ENCODE measurements around the gene SKI. TPM values are rescaled to one million over a fixed set of nuclear protein-coding genes. Genes with fewer than 3 reads are reported as not detected.

Gene SKI
- total RNA-seq, 1 donor from 2014 or later, result 62.0 TPM

GRCh38 chr1:2354511-2355372 is 126.6 kb downstream of the SKI start:
- Mint-ChIP-seq H3K9me3 (no peaks in the 10 kb centered on the region), H3K36me3 (ENCODE audit: low read depth) (no peaks in the 10 kb centered on the region), H3K4me1 (peaks cover 9% of the 10 kb centered on the region), H3K27me3 (ENCODE audit: low read depth) (no peaks in the 10 kb centered on the region), H3K4me3 (no peak overlapping the region), H3K27ac (ENCODE audit: unreplicated experiment) (no peak overlapping the region)
- no peak for DNase-seq (ENCODE audit: low read depth, low spot score)
- TF ChIP-seq CTCF (conservative IDR thresholded peaks at IDR 0.05), result no peak

- H3K27ac Mint-ChIP-seq (ENCODE audit: unreplicated experiment), result no peak overlapping the region
- H3K4me1 Mint-ChIP-seq, result peaks cover 4% of the 10 kb centered on the region
- no peak overlapping the region for H3K4me3 Mint-ChIP-seq
- H3K27me3 Mint-ChIP-seq (ENCODE audit: low read depth), result no peaks in the 10 kb centered on the region
- peaks cover 3% of the 10 kb centered on the region for H3K36me3 Mint-ChIP-seq (ENCODE audit: low read depth)
- DNase-seq (ENCODE audit: low read depth, low spot score), result no peak
- no peaks in the 10 kb centered on the region for H3K9me3 Mint-ChIP-seq
- TF ChIP-seq CTCF (conservative IDR thresholded peaks at IDR 0.05), result no peak
Measured at GRCh38 chr1:2355373-2356261, 127.5 kb downstream of the SKI start.

- Mint-ChIP-seq H3K4me3 (no peak overlapping the region), H3K27ac (ENCODE audit: unreplicated experiment) (no peak overlapping the region), H3K27me3 (ENCODE audit: low read depth) (no peaks in the 10 kb centered on the region), H3K4me1 (peaks cover 2% of the 10 kb centered on the region), H3K9me3 (no peaks in the 10 kb centered on the region), H3K36me3 (ENCODE audit: low read depth) (peaks cover 3% of the 10 kb centered on the region)
- TF ChIP-seq CTCF (conservative IDR thresholded peaks at IDR 0.05), result no peak
- no peak for DNase-seq (ENCODE audit: low read depth, low spot score)
Measured at GRCh38 chr1:2356401-2356800, 128.3 kb downstream of the SKI start.

- Mint-ChIP-seq H3K9me3 (no peaks in the 10 kb centered on the region), H3K4me1 (no peaks in the 10 kb centered on the region), H3K27ac (ENCODE audit: unreplicated experiment) (no peak overlapping the region), H3K27me3 (ENCODE audit: low read depth) (no peaks in the 10 kb centered on the region), H3K36me3 (ENCODE audit: low read depth) (peaks cover 6% of the 10 kb centered on the region), H3K4me3 (no peak overlapping the region)
- TF ChIP-seq CTCF (conservative IDR thresholded peaks at IDR 0.05), result no peak
- DNase-seq (ENCODE audit: low read depth, low spot score), result no peak
Measured at GRCh38 chr1:2356911-2357845, 129.1 kb downstream of the SKI start.

GRCh38 chr1:2358072-2358471 is 130.0 kb downstream of the SKI start:
- no peak for TF ChIP-seq CTCF (conservative IDR thresholded peaks at IDR 0.05)
- H3K4me3 Mint-ChIP-seq, result no peak overlapping the region
- peaks cover 9% of the 10 kb centered on the region for H3K36me3 Mint-ChIP-seq (ENCODE audit: low read depth)
- H3K27ac Mint-ChIP-seq (ENCODE audit: unreplicated experiment), result no peak overlapping the region
- no peaks in the 10 kb centered on the region for H3K27me3 Mint-ChIP-seq (ENCODE audit: low read depth)
- no peaks in the 10 kb centered on the region for H3K9me3 Mint-ChIP-seq
- H3K4me1 Mint-ChIP-seq, result no peaks in the 10 kb centered on the region
- no peak for DNase-seq (ENCODE audit: low read depth, low spot score)

Data from neural crest cell (in vitro differentiated cells).